ENCODE results near the gene PXT1. TPM values are rescaled to one million over a fixed set of nuclear protein-coding genes. Genes with fewer than 3 reads are reported as not detected.

PXT1 gene
- total and polyA plus RNA-seq, 9 of the 15 experiments (the other 6 are each of a cell fraction or from before 2014, with no cell fraction given) = 0.09 to 0.11 (median 0.10) TPM; not detected in 5

- ATAC-seq = no peak
- Histone ChIP-seq H3K27ac (ENCODE audit: extremely low read depth, low read depth, low read length) (no peak overlapping the region), H2AFZ (ENCODE audit: low read depth, low read length) (no peak overlapping the region), H3K79me2 (ENCODE audit: control insufficient read depth, insufficient read depth, low read length) (no peaks in the 10 kb centered on the region), H3K4me1 (replicated peaks in 1 of 2; ENCODE audit: control insufficient read depth in 2 of 2, insufficient read depth in 2 of 2, low read length in 2 of 2) (peaks cover 0 to 17% of the 10 kb centered on the region in 2 experiments; a peak in 3 of 5 replicates), H3K4me3 (no peak overlapping the region), H3K36me3 (ENCODE audit: control insufficient read depth, insufficient read depth, low read length) (no peaks in the 10 kb centered on the region), H3K27me3 (ENCODE audit: control insufficient read depth in 2 of 2, insufficient read depth in 2 of 2, low read length in 2 of 2) (peaks cover 47 to 64% of the 10 kb centered on the region in 2 experiments), H3K4me2 (ENCODE audit: insufficient read depth, low read length) (no peak overlapping the region), H4K20me1 (replicated peaks; ENCODE audit: control insufficient read depth, insufficient read depth, low read length) (no peaks in the 10 kb centered on the region; the same call in 1 of the 2 replicates), H3K9ac (ENCODE audit: insufficient read depth in 1 of 2, low read depth in 2 of 2, low read length in 2 of 2) (no peak overlapping the region), H3K9me3 (replicated peaks; ENCODE audit: control insufficient read depth, insufficient read depth, low read depth, low read length) (no peaks in the 10 kb centered on the region), H3K9me1 (ENCODE audit: control insufficient read depth, insufficient read depth, low read length) (no peaks in the 10 kb centered on the region)
- ChIA-PET POLR2A (interaction anchor here (1.5 kb wide), 1 partner anchor 15 kb away, joined by 4 read pairs; no protein-coding TSS in a partner anchor), CTCF (ENCODE audit: low intra/inter-chr PET ratio) (no interaction called here)
- intact Hi-C loops (cut with micrococcal nuclease) = no loop called here
- WGBS (ENCODE audit: insufficient coverage, low coverage, missing lambda C conversion rate) = 7% methylated on average over 2 of the region's 2 CpGs
- DNase-seq (ENCODE audit: extremely low read depth in 1 of 4, low spot score in 3 of 4) = peak in 1 of 4 experiments; percentile 36
- in situ Hi-C loops (cut with MboI) = no loop called here
- no peak for FAIRE-seq
- no TSS peak for BruUV-seq (replicated peaks)
- TF ChIP-seq AFF4 (CRISPR knock-in tag; IDR thresholded peaks at IDR 0.05) (no peak), FOXM1 (IDR thresholded peaks at IDR 0.05; ENCODE audit: low read depth) (no peak), FOXM1 (CRISPR knock-in tag; IDR thresholded peaks at IDR 0.05; ENCODE audit: low read depth) (no peak), SMC3 (conservative IDR thresholded peaks at IDR 0.05; ENCODE audit: insufficient read depth, low read depth, low read length) (no peak), CHCHD3 (CRISPR knock-in tag; IDR thresholded peaks at IDR 0.05) (no peak), FIP1L1 (IDR thresholded peaks at IDR 0.05; ENCODE audit: low read depth, low read length, poor library complexity, severe bottlenecking) (no peak), FOXK1 (CRISPR knock-in tag; IDR thresholded peaks at IDR 0.05; ENCODE audit: borderline replicate concordance) (no peak), ZC3H8 (IDR thresholded peaks at IDR 0.05) (no peak), PBX2 (CRISPR knock-in tag; IDR thresholded peaks at IDR 0.05; ENCODE audit: low read depth) (no peak), PBX2 (tag; conservative IDR thresholded peaks at IDR 0.05; ENCODE audit: low read depth) (peak; percentile 88), STAG1 (CRISPR knock-in tag; IDR thresholded peaks at IDR 0.05; ENCODE audit: borderline replicate concordance) (no peak), YBX1 (IDR thresholded peaks at IDR 0.05) (no peak), MTA1 (IDR thresholded peaks at IDR 0.05; ENCODE audit: borderline replicate concordance) (no peak)
- TF ChIP-seq, protein P1, sequence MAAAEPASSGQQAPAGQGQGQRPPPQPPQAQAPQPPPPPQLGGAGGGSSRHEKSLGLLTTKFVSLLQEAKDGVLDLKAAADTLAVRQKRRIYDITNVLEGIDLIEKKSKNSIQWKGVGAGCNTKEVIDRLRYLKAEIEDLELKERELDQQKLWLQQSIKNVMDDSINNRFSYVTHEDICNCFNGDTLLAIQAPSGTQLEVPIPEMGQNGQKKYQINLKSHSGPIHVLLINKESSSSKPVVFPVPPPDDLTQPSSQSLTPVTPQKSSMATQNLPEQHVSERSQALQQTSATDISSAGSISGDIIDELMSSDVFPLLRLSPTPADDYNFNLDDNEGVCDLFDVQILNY (CRISPR knock-in tag; IDR thresholded peaks at IDR 0.05) = no peak
- TF ChIP-seq, protein P2, sequence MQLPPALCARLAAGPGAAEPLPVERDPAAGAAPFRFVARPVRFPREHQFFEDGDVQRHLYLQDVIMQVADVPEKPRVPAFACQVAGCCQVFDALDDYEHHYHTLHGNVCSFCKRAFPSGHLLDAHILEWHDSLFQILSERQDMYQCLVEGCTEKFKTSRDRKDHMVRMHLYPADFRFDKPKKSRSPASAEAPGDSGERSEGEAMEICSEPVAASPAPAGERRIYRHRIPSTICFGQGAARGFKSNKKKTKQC (CRISPR knock-in tag; IDR thresholded peaks at IDR 0.05) = no peak
Observed at GRCh38 chr6:36383606-36384005, 59.0 kb downstream of the PXT1 start.
